Posterior cingulate gyrus (tissue), 11 donors: ENCODE data around the gene SLC18A3.

ENCODE experiments used
- DNase-seq, 10 donors: peaks; one replicate each; pipeline versions ENCODE4 v3.0.0 to v3.0.0-alpha.2; 2020 to 2021; ENCODE audit warnings: mixed read lengths in 3 of 10
- intact Hi-C: fragments of 100-400 bp; cut with DNase I; formaldehyde crosslinking; loops from one replicate; pipeline ENCODE4 v1.15.1; 2023

The SLC18A3 gene

DNA sequence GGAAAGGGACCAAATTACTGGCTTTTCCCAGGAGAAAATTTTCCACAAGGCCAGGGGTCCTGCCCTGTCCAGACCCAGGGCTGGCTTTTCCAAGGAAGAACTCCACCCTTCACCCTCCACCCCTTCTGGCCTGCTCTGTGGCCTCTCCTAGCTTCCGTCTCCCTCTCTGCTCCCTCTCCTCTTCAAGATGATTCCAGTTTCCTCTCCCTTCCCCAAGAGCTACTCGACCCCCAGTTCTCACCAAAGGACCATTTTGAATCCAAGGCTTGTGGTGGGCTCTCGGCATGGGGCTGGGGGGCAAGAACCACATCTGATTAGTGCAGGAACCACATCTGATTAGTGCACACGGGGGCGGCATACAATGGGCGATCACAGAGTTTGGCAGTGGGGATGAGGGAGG lies 11.5 kb downstream of the SLC18A3 start:
- intact Hi-C loops, result no loop called here
- DNase-seq, result peak in 1 of 10 donors; percentile 9

DNA sequence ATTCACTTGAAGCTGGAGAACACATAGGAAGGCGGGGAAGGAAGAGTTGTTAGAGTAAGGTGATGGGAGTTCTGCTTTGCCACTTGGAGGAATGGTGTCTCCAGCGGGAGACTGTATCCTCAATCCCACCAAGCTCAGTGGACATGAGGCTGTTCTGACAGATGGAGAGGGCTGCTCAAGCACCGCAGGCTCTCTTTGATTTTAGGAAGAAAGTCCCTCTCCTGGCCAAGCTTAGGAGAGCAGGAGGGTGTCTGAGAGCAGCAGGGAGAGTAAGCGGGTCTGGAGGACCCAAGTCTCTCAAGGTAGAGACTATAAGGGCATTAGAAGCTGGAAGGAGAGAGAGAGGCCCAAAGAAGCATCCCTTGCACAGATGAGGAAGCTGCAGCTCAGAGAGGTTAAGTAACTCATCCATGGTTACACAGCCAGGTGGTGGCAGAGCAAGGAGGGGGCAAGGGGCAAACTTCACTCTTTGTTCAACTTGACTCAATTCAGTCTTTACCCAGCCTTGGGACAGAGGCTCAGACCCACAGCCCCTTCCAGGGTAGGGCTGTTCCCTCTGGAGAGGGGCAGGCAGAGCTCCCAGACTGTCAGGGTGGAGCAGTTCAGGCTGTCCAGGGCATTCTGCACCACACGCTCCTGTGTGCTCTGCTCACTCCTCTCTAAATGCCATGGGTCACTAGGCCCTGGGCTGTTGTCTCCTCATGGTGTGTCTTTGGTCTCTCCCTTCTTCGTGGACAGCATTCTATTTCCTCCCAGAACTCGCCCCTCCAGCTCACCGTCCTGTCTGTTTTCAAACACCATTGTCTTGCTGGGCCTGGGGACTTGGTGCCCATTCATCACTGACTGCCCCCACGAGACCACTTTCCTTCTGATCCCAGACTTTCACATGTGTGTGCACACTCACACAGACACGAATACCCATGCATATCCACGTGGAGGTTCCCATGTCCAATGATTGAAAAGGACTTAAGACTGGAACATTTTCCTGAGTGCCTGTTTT lies 12.6 kb downstream of the SLC18A3 start:
- intact Hi-C loops, result no loop called here
- DNase-seq, result no peak

DNA sequence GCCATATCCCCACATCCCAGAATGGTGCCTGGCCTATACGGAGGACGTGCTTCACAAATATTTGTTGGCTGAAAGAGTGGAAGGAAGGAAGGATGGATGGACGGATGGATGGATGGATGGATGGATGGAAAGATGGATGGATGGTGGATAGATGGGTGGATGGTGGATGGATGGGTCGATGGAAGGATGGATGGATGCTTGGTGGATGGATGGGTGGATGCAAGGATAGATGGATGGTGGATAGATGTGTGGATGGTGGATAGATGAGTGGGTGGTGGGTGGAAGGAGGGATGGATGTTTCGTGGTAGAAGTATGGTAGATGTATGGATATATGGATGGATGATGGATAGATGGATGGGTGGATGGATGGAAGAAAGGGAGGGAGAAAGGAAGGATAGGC lies 14.5 kb downstream of the SLC18A3 start:
- intact Hi-C loops, result no loop called here
- DNase-seq, result no peak

DNA sequence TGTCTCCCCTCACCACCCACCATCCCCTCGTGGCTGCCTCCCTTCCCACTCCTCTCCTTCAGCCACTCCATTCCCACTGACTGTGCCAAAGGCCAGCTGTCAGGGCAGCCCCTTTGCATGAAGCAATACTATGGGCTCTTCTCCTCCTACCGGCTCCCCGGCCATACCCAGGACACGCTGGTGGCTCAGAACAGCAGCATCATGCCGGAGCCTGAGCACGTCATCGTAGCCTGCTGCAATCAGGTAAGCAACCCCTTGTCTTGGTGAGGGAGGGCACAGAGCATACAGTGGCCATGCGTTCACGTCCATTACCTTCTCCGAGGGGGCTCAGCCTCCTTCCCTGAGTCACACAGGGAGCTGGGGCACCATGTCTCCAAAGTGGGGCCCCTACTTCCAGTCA lies 15.3 kb downstream of the SLC18A3 start:
- intact Hi-C loops, result no loop called here
- no peak for DNase-seq

DNA sequence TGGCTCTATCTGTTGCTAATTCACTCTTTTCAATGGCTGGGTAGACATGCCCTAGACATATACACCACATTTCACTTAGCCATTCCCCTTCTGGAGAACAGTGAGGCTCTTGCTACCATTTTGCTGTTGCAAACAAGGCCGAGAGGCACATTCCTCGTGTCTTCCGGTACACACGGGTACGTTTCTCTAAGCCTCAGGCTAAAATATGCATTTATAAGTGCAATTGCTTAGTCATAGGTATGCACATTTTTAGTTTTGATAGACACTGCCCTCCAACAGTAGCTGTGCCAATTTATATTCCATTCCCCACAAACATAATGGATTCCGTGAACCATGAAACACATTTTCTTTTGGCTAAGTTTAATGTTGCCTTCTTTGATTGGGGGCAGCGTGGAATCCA lies 16.9 kb downstream of the SLC18A3 start:
- intact Hi-C loops, result no loop called here
- DNase-seq, result no peak

DNA sequence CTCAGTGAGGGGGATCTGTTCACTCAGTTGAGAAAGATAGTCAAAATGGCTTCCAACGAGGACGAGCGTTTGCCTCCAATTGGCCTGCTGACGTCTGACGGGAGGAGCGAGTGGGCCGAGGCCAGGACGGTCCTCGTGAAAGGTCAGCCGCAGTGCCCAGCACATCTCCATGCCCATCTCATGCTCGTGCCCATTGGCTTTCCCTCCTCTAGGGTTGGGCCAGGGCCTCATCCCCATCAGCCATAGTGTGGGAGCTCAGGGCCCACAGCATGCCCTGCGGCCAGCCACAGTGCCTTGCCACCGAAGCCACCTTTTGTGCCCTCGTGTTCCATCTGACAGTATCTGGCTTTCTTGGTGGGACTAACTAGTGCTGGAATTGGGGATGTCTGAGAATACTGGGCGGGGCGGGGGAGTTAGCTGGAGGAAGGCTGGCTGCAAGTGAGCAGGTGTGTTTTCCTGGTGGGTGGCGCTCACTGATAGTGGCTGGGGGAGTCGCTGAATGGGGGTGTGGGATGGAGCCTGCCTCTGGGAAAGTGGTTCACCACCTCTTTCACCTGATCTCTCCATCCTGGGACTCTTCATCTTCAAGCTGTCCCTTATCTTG lies 17.6 kb downstream of the SLC18A3 start:
- intact Hi-C loops, result no loop called here
- peak in 3 of 10 donors; percentile 13 to 69 (median 64) for DNase-seq

DNA sequence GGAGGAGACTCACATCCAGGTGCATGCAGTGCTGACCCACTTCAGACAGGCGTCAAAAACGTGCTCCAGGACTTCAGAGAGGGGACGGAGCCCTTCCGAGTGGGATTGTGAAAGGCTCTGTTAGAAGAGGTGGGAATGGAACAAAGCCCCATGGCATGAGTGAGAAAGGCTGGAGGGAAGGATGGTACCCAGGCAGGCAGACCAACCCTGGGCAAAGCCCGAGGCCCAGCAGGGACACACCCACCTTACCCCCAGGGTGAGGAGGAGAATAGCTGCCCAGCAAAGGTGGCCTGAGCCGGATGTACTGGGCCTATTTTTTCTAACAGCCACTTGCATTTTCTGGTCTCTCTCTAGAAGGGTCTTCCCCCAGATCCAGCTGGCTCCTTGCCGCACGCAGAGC lies 18.5 kb downstream of the SLC18A3 start:
- intact Hi-C loops, result no loop called here
- DNase-seq, result peak in 2 of 10 donors; percentile 37 to 70

DNA sequence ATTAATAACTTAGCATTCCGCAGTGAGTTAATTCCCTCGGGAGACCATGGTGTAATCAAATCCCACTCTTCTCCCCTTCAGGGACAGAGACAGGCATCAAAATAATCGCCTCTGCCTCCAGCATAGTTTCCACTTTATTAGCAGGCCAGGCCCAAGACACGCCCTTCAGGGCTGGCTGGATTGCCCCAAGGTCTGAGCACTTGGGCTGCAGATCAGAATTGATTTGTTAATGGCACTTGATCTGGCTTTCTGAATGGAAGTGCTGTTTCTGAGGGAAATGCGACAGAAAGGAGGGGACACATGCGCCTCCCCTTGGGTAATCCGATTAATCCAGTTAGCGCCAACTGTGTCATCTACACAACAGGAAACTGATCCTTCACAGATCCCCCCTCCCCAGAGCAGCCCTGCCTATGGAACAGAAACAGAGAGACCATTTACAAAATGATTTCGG lies 19.3 kb downstream of the SLC18A3 start:
- intact Hi-C loops, result no loop called here
- DNase-seq, result peak in 1 of 10 donors; percentile 25

DNA sequence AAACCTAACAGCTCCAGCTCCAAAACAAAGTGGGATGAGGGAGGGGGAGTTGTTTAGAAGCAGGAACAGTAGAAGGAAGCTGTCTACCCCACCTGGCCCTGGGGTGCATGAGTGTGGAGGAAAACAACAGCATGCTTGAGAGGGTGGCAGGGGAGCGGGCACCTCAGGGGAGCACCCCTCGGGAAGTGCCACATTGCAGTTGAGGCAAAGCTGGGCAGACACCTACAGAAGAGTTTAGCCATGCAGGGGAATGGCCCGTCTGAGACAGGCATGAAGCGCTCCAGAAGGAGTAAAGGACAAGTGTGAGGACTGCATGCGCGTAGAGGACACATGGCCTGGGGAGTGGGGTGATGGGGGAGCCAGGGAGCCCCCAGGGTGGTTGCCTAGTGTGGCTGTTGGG lies 21.9 kb downstream of the SLC18A3 start:
- intact Hi-C loops, result no loop called here
- peak in 1 of 10 donors; percentile 57 for DNase-seq

DNA sequence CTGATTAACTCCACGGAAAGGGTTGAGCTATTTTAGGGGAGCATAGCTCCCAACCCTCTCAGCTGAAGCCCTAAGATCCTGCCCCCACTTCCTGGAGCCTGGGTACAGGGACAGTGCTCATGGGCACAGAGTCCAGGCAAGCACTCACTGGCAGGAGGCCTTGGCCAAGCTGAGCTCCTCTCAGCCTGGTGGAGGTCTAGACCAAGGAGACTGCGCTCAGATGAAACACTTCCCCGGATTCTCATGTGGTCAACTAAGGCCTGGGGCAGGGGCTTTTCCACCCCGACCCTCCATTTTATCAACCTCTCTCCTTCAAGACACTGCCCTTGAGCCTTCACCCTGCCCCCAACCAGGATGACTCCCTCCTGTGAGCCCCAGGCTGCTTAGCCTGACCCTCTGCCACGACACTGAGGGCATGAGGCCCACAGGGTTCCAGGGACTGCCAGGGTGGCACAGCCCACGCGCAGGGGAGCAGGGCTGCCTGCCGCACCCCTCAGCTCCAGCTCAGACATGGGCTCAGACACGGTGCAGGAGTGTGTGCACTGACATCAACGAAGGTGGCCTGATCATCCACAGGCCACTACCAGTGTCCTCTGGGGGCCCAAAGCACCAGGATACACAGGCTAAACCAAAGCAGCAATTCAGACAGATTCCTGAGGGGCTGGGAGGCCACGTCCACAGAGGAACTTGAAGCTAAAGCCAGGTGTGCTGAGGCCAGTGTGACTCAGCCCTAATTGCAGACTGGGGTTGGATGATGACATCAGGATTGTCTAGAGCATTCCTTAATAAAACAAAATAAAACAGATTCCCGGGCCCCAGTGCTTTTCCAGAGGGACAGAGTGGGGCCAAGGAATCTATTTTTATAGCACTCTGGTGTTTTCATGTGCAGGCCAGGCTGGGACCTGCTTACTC lies 22.6 kb downstream of the SLC18A3 start:
- DNase-seq, result peak in 2 of 10 donors; percentile 29 to 78
- intact Hi-C loops, result no loop called here

DNA sequence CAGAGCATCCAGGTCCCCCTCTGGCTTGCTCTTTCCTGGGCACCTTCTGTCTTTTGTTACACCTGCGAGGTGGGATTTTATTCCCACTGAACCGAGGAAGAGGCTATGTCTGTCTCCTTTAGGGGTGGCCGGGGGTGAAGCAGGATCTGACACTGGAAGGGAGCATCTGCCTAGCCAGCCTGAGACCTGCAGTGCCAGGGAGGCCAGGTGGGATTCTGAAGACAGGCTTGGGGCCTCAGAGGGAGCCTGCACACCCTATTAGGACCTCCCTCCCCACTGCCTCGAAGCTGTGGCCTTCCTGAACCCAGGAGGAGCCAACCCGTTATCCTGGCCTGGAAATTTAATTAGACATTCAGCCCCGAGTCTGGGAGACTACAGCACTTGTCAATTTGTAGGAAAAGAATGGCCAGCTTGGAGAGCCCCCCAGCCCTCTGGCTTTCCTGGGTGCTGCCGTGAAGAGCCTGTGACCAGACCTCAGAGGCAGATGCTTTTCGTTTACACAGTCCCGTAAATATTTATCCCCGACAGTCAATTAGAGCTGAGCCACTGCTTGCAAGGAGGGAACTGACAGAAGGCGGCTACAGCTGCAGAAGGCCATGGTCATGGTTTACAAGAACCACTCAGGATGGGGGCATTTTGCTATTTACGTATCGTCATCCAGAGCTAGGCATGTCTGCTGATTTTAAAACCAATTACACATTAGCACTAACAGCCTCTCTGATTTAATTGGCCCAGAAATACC lies 23.4 kb downstream of the SLC18A3 start:
- peak in 3 of 10 donors; percentile 33 to 67 (median 49) for DNase-seq
- intact Hi-C loops, result no loop called here

DNA sequence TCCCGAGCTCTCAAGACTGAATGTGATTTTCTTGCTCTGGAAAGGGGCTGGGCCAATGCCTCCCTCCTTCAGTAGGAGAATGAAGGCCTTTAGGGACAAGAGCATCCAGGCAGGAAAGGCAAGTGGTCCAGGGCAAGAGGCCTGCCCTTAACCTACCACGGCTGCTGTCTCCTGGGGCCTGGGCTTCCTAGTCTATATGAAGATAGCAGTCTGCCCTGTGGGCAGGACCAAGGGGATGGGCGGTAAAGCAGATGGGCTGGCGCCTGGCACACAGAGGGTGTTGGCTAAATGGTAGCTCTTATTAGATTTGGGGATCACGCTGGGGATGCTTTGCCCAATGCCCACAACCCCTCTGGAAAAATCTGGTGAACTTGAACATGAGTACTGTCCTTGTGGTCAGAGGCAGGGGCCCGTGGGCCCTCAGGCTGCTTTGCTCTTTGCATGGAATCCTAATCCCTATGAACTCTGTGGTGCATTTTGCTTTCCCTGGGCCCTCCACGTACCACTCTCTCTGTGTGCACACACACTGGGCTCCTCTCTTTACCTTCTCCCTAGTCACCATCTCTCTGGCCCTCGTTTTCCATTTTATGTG lies 24.1 kb downstream of the SLC18A3 start:
- peak in 3 of 10 donors; percentile 32 to 69 (median 49) for DNase-seq
- intact Hi-C loops, result no loop called here

DNA sequence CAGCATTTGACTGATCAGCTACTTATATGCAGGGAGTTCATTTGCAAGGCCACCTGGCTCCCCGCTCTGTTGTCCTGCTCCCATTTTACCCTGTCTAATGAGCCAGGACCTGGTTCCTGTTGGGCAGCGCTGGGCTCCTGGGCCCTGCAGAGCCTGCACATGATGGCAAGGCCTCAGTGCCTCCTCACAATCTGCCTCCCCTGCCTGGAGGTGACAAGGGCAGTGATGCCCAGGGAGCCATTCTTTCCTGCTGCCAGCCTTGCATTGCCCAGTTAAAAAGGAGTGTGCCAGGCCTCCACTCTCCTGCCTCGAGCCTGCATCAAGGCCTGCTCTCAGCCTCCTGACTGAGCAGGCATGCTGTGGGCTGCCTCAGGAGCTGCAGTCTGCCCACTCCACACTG lies 32.2 kb downstream of the SLC18A3 start:
- DNase-seq, result peak in 1 of 10 donors; percentile 18
- intact Hi-C loops, result no loop called here

DNA sequence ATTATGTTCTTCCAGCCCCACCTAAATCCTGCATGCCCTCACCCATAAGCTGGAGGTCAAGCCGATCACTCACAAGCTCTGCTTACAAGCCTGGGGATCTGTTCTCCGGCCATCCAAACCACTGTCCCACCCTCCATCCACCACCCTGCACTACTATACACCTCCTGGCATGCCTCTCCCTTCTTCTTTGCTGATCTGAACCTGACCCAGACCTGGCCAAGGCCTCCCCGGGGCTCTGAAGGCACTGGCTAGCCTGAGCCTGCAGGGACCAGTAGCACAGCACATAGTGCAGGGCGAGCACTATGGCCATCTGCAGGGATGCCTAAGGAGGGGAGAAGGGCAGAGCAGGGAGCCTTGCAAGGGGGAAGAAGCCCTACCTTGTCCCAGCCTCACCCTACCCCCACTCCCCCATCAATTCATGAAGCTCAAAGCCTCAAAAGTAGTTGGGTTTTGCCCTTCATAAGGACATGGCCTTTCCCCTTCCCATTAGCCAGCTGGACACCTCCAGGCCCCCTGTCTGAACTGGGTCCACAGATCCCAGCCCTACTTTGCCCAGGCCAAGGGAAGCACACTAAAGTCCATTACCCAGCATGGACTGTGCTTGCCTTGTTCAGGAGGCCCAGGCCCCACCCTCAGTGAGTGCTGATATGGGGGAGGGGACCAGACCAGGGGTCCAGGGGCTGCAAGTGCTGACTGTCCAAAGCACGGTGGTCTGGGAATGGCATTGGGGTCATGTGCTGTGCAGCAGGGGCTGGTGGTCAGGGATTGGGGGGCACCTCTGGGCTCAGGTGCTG lies 33.3 kb downstream of the SLC18A3 start:
- DNase-seq, result peak in 2 of 10 donors; percentile 37 to 65
- intact Hi-C loops, result no loop called here

DNA sequence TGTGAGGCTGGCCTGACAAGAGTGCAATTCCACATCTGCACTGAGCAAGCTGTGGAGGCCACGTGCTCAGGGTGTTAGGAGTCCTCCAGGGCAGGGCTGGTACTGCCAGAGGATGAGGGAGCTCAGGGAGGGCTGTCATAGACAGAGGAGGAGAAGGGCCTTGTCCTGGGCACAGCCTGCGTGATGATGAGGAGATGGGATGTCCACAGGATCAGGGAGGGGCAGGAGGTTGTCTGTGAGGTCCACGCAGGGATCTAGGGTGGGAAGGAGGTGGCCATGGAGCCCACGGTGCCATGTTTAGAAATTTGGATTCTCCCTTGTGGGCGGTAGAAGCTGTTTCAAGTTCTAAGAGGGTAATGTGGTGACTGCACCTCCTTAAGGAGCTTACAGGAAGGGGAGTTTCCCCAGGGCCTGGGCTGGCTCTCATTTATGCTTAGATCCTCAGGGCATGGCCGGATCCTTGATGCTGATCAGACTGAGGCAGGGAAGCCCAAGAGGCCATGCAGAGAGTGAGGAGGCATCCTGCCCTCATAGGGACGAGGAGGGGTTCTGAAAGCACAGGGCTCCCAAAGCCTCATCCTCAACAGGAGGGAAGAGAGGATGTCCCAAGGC lies 34.0 kb downstream of the SLC18A3 start:
- intact Hi-C loops, result no loop called here

DNA sequence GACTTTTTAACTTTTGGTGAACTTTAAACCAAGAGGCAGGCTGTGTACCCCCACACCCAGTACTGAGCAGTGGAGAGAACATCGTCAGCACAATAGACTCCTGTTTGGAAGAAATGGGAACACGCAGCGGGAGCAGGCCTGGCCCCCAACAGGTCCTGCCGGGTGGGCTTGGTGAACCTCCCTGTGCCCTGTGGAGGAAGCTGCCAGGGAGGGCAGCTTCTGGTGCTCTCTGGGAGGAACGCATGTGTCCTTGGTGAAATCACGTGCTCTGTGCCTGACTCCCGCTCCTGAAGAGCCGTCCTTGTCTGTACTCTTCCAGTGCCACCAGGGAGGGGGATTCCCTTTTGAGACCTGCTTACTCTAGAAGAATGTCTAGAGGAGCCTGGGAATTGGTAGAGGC lies 35.3 kb downstream of the SLC18A3 start:
- DNase-seq, result peak in 2 of 10 donors; percentile 32 to 72
- intact Hi-C loops, result no loop called here

More for the DNA sequence above, 34.0 kb downstream of the SLC18A3 start:
- peak in 1 of 10 donors; percentile 12 for DNase-seq

DNA sequence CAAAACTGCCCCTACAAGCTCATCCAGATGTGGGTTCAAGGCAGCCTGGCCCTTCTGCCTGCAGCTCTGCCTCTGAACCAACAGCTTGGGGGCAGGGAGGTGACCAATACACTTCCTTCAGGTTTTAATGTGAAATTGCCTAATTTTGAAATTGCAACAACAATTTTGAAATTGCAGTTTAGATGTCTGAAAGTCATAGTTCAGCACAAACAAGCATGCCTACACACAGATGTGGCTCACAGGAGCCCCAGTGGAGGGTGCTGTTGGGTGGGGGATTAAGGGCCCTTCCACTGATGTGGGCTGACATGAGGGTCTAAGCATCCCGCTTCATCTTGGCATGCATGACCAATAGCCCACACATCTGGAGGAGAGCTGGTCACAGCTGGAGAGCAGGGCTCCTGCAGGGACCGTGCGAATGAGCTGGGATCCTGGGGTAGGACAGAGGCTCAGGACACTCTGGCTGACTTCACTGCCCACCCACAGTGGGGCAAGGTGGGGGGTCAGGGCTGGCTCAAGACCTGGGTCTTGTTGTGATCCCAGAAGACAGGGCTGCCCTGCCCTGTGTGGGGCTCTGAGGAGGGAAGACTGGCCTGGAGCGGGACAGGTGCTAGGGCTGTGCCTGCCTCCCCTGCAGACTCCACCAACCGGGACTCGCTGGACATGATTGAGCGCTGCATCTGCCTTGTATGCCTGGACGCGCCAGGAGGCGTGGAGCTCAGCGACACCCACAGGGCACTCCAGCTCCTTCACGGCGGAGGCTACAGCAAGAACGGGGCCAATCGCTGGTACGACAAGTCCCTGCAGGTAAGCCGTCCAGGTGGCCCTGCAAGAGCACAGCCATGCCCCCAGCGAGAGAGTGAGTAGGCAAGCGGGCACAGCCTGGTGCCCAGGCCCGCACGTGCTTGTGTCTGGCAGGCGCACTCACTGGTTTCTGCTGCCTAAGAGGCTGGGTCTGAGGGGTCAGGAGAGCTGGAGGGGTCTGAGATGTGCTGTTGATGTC lies 36.1 kb downstream of the SLC18A3 start:
- DNase-seq, result peak in 2 of 10 donors; percentile 47 to 66
- intact Hi-C loops, result no loop called here
